ENCODE data around the gene PUSL1. TPM values are rescaled to one million over a fixed set of nuclear protein-coding genes. Genes with fewer than 3 reads are reported as not detected.
A peak's percentile ranks its signal among the peaks of the same experiment; 100 is the strongest.

PUSL1 gene
- polyA plus RNA-seq, 2 of the 4 experiments (the other 2 are of a cell fraction), result 7.4 to 14.6 TPM

DNA sequence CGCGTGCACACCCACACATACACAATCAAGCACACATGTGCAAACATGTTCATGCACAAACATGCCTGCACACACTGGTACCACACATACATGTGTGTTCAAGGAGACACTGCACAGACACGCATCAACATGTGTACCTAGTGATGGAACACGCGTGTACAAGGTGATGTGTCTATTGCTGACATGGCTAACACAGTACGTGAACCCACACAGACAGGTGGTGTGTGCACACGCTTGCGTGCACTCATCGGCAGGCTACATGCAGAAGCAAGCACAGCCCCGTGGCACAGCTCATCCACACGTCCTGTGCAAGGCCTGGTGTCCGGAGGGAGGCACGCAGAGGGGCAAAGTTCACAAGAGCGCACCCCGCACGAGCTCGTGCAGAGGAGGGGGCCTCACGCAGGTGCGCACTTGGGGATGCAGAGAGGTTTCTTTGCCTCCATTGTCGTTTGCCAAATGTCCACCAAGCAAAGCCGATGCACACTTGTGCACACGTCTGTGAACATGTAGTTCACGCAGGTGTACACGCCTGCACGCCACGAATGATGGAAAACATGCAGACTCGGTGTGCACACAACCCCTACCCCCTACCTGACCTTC is 1.6 kb upstream of the PUSL1 start:
- 72% methylated on average over 14 of the region's 27 CpGs for WGBS (ENCODE audit: missing lambda C conversion rate)
- FAIRE-seq, result no peak
- ATAC-seq, result no peak
- no peak for DNase-seq (ENCODE audit: low read depth in 1 of 2, low spot score in 1 of 2)
- no peaks in the 10 kb centered on the region for H3K9me3 ChIP-seq
- peak overlapping the region; percentile 78 to 96; a peak in 5 of 6 replicates for H3K27ac ChIP-seq
- peak overlapping the region; percentile 91 for H3K4me2 ChIP-seq
- peaks cover 41% of the 10 kb centered on the region for H3K4me1 ChIP-seq
- CTCF ChIA-PET, result interaction anchor here (1.1 kb wide), 1 partner anchor 39 kb away, joined by 3 read pairs; no protein-coding TSS in a partner anchor
- H3K4me3 ChIP-seq, result peak overlapping the region; percentile 91
- POLR2A ChIA-PET, result no interaction called here
- TF ChIP-seq FOSL2 (IDR thresholded peaks at IDR 0.05), result no peak
- no peak for TF ChIP-seq FOSL2 (CRISPR knock-in tag; IDR thresholded peaks at IDR 0.05)
- no peak for TF ChIP-seq HDAC2 (IDR thresholded peaks at IDR 0.05)
- no peak for TF ChIP-seq MYC (IDR thresholded peaks at IDR 0.05; ENCODE audit: borderline replicate concordance, low read length)
- no peak for TF ChIP-seq EHMT2 (IDR thresholded peaks at IDR 0.05; ENCODE audit: low read depth)
- no peak for TF ChIP-seq EP300 (IDR thresholded peaks at IDR 0.05)
- no peak for TF ChIP-seq HEYL (CRISPR knock-in tag; IDR thresholded peaks at IDR 0.05)
- TF ChIP-seq, protein P1, sequence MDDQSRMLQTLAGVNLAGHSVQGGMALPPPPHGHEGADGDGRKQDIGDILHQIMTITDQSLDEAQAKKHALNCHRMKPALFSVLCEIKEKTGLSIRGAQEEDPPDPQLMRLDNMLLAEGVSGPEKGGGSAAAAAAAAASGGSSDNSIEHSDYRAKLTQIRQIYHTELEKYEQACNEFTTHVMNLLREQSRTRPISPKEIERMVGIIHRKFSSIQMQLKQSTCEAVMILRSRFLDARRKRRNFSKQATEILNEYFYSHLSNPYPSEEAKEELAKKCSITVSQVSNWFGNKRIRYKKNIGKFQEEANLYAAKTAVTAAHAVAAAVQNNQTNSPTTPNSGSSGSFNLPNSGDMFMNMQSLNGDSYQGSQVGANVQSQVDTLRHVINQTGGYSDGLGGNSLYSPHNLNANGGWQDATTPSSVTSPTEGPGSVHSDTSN (IDR thresholded peaks at IDR 0.05), result no peak

DNA sequence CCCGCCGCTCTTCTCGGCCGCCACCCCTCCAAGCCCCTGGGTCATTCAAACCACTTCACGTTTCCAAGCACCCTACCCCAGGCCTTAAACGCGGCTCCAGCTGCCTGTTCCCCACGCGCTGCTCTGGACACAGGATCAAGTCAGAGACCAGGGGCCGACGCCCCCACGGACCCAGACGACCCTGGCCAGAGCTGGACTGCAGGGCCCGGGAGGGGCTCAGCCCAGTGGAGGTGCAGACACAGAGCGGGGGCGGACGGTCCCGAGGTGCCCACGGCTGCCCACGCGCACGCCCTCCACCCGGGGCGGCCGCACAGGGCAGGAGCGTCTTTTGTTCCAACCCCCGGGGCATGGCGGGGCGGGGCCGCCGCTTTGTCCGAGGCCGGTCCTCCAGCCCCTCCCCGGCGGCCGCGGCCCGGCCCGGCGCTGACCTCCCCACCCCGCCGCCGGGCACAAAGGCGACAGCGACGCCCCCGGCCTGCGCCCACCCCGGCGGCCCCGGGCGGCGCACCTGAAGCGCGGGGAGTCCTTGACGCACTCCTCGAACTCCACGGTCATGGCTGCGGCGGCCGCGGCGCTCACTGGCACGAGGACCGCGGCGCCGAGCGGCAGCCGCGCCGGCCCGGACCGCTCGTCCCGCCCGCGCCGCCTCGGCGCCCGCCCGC is 1.0 kb upstream of the PUSL1 start:
- Histone ChIP-seq H3K9me3 (no peaks in the 10 kb centered on the region), H3K27ac (peak overlapping the region; percentile 78 to 96), H3K4me1 (peaks cover 41% of the 10 kb centered on the region), H3K4me3 (peak overlapping the region; percentile 91), H3K4me2 (peak overlapping the region; percentile 91)
- WGBS (ENCODE audit: missing lambda C conversion rate), result no CpG with 5 or more reads among the region's 83 CpGs
- DNase-seq (ENCODE audit: low read depth in 1 of 2, low spot score in 1 of 2), result no peak
- ChIA-PET POLR2A (no interaction called here), CTCF (interaction anchor here (1.1 kb wide), 1 partner anchor 39 kb away, joined by 3 read pairs; no protein-coding TSS in a partner anchor)
- TF ChIP-seq, protein P2, sequence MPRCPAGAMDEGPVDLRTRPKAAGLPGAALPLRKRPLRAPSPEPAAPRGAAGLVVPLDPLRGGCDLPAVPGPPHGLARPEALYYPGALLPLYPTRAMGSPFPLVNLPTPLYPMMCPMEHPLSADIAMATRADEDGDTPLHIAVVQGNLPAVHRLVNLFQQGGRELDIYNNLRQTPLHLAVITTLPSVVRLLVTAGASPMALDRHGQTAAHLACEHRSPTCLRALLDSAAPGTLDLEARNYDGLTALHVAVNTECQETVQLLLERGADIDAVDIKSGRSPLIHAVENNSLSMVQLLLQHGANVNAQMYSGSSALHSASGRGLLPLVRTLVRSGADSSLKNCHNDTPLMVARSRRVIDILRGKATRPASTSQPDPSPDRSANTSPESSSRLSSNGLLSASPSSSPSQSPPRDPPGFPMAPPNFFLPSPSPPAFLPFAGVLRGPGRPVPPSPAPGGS (IDR thresholded peaks at IDR 0.05), result no peak
- TF ChIP-seq POLR2A (IDR thresholded peaks at IDR 0.05; ENCODE audit: low read length) (peak; percentile 16; the same call in 1 of the 2 replicates), SMC3 (IDR thresholded peaks at IDR 0.05) (no peak), ZC3H11A (IDR thresholded peaks at IDR 0.05) (no peak), FOSL2 (IDR thresholded peaks at IDR 0.05) (no peak), FOSL2 (CRISPR knock-in tag; IDR thresholded peaks at IDR 0.05) (no peak), POLR2AphosphoS2 (conservative IDR thresholded peaks at IDR 0.05; ENCODE audit: low read length) (no peak), KDM5A (IDR thresholded peaks at IDR 0.05) (no peak)
- TF ChIP-seq, protein P3, sequence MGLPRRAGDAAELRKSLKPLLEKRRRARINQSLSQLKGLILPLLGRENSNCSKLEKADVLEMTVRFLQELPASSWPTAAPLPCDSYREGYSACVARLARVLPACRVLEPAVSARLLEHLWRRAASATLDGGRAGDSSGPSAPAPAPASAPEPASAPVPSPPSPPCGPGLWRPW (IDR thresholded peaks at IDR 0.05), result no peak
- no peak for ATAC-seq
- no peak for FAIRE-seq

DNA sequence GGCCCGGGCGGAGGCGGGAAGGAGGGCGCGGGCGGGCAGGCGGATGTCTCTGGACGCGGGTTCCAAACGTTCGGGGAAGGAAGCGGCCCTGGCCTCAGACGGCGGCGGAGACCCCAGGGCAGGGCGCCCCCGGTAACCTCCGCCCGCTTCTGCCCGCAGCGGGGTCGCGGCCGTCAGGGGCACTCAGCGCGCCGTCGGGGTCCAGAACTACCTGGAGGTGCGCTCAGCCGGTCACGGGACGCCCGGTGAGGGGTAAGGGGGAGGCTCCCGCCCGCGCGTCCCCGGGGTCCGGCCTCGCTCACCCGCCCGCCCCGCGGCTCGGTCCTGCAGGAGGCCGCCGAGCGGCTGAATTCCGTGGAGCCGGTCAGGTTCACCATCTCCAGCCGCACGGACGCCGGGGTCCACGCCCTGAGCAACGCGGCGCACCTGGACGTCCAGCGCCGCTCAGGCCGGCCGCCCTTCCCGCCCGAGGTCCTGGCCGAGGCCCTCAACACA is 406 bp downstream of the PUSL1 start:
- CTCF ChIA-PET, result no interaction called here
- no peaks in the 10 kb centered on the region for H3K9me3 ChIP-seq
- ATAC-seq (peak in 1 of 2 experiments; percentile 2; a peak in 3 of 6 replicates), DNase-seq (ENCODE audit: low read depth in 1 of 2, low spot score in 1 of 2) (no peak), FAIRE-seq (no peak)
- POLR2A ChIA-PET, result no interaction called here
- WGBS (ENCODE audit: missing lambda C conversion rate), result 0% methylated on average over 1 of the region's 66 CpGs
- TF ChIP-seq, protein P4, sequence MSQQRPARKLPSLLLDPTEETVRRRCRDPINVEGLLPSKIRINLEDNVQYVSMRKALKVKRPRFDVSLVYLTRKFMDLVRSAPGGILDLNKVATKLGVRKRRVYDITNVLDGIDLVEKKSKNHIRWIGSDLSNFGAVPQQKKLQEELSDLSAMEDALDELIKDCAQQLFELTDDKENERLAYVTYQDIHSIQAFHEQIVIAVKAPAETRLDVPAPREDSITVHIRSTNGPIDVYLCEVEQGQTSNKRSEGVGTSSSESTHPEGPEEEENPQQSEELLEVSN (IDR thresholded peaks at IDR 0.05; ENCODE audit: borderline replicate concordance, low read depth), result 0 out of 2 replicates have a peak, but pooled peaks have one; percentile 5
- TF ChIP-seq BHLHE40 (IDR thresholded peaks at IDR 0.05; ENCODE audit: low read depth, low read length), result no peak
- H3K4me3 ChIP-seq, result peak overlapping the region; percentile 91
- peak overlapping the region; percentile 96 for H3K4me2 ChIP-seq
- peak overlapping the region; percentile 93 to 96 for H3K27ac ChIP-seq
- H3K4me1 ChIP-seq, result peaks cover 41% of the 10 kb centered on the region
